Measurements from ENCODE around the gene HES1.

The HES1 gene

GRCh38 chr3:194097141-194097882, 38.6 kb upstream of the HES1 start:
- no peak for DNase-seq (ENCODE audit: low spot score)
- in situ Hi-C loops (cut with MboI; ENCODE audit: low pct_unique_long_range_greater_than_20kb, low sequenced_read_pairs, unreplicated experiment) = no loop called here
- no peak for TF ChIP-seq CTCF (IDR thresholded peaks at IDR 0.05; ENCODE audit: extremely low read depth, insufficient read depth, missing control alignments)

DNA sequence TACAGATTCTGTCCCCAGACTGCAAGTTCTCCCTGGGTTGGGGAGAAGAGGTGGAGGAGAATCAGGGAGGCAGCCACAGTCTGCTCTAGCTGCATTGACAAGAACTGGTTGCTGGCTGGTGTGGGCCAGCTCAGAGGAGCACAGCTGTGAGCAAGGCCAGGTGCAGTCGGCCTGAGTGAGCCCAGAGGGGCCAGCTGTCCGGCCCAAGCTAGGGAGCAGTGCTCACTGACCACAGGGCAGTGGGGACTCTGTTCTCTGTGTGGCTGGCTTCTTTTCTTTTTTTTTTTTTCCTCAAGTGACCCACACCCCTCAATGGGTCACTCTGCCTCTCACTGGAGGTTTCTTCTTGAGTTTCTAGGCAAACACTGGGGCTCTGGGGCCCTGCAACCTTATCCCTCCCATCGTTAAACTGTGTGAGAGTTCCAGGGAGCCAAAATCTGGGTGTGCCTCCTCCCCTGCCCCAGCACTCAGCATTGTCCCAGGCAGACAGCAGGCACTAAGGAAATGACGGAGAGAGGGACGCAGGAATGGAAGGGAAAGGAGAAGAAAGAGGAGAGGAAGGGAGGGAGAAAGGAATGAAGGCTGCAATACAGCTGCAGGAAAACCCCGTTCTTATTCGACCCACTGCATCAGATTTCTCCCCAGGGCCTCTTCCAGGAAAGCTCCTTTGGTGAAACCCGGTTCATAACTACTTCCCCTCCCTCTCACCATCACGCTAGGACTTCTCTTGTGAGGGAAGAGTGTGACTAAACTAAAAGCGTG, 37.7 kb upstream of the HES1 start:
- TF ChIP-seq CTCF (IDR thresholded peaks at IDR 0.05; ENCODE audit: extremely low read depth, insufficient read depth, missing control alignments) = no peak
- in situ Hi-C loops (cut with MboI; ENCODE audit: low pct_unique_long_range_greater_than_20kb, low sequenced_read_pairs, unreplicated experiment) = no loop called here
- no peak for DNase-seq (ENCODE audit: low spot score)

DNA sequence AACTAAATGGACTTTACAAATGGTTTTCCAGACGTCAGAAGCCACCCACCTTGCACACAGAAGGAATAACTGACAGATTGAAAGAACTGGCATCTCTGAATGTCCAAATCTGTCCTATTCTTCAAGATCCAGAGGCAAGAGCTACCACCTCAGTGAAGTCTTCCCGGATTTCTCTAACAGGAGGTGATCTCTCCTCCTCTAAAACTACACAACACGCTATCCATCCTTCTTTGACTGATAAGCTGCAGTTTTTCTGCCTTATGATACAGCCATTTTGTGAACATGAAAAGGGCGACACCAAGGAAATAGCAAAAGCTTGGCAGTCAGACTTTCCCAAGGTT, 37.1 kb upstream of the HES1 start:
- no peak for DNase-seq (ENCODE audit: low spot score)
- in situ Hi-C loops (cut with MboI; ENCODE audit: low pct_unique_long_range_greater_than_20kb, low sequenced_read_pairs, unreplicated experiment) = no loop called here
- TF ChIP-seq CTCF (IDR thresholded peaks at IDR 0.05; ENCODE audit: extremely low read depth, insufficient read depth, missing control alignments) = no peak

GRCh38 chr3:194099215-194099614, 36.7 kb upstream of the HES1 start:
- no peak for DNase-seq (ENCODE audit: low spot score)

DNA sequence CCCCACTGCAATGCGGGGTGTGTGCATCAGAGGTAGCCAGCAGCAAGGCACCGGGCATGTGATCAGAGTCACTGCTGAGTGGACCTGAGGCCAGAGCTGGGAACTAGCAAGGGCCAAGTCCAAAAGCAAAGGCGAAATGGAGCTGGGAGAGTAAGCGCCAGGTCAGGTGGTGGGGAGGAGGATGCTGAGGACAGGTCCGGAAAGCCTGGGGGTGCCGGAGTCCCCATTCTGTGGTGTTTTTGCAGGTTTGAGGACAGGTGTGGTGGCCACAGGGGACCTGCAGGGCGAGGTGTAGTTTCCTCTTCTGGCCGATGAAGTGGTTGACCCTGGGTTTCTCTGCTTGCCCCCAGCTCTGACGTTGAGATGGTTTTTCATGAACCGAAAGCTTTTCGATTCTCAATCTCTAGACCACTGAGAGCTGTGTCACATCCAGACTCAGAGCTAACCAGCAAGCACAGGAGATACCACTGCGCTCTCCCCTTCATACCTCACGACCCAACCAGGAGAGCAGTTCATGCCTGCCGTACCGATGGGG, 35.0 kb upstream of the HES1 start:
- peak; percentile 88 for DNase-seq (ENCODE audit: low spot score)
- in situ Hi-C loops (cut with MboI; ENCODE audit: low pct_unique_long_range_greater_than_20kb, low sequenced_read_pairs, unreplicated experiment) = no loop called here
- TF ChIP-seq CTCF (IDR thresholded peaks at IDR 0.05; ENCODE audit: extremely low read depth, insufficient read depth, missing control alignments) = peak; percentile 5

More at GRCh38 chr3:194099215-194099614, 36.7 kb upstream of the HES1 start:
- in situ Hi-C loops (cut with MboI; ENCODE audit: low pct_unique_long_range_greater_than_20kb, low sequenced_read_pairs, unreplicated experiment) = no loop called here
- no peak for TF ChIP-seq CTCF (IDR thresholded peaks at IDR 0.05; ENCODE audit: extremely low read depth, insufficient read depth, missing control alignments)

GRCh38 chr3:194101592-194102432, 34.1 kb upstream of the HES1 start:
- in situ Hi-C loops (cut with MboI; ENCODE audit: low pct_unique_long_range_greater_than_20kb, low sequenced_read_pairs, unreplicated experiment) = no loop called here
- DNase-seq (ENCODE audit: low spot score) = no peak
- no peak for TF ChIP-seq CTCF (IDR thresholded peaks at IDR 0.05; ENCODE audit: extremely low read depth, insufficient read depth, missing control alignments)
